Colonic mucosa (tissue), 4 donors: ENCODE results near the gene PLCH1. TPM values are rescaled to one million over a fixed set of nuclear protein-coding genes. Genes with fewer than 3 reads are reported as not detected.

Experiments
- DNase-seq: peaks from one replicate; pipeline ENCODE4 v3.0.0-alpha.2; 2020
- H3K27ac ChIP-seq: fragments of 200-600 bp; one replicate; pipeline ENCODE4 v1.8.0; 2021
- H3K27me3 ChIP-seq: fragments of 200-600 bp; one replicate; pipeline ENCODE4 v1.8.0; 2021
- H3K36me3 ChIP-seq: fragments of 200-600 bp; one replicate; pipeline ENCODE4 v1.8.0; 2021
- H3K4me1 ChIP-seq: fragments of 200-600 bp; one replicate; pipeline ENCODE4 v1.8.0; 2021; ENCODE audit warnings: mild to moderate bottlenecking
- H3K4me3 ChIP-seq: fragments of 200-600 bp; one replicate; pipeline ENCODE4 v1.8.0; 2021
- H3K9ac ChIP-seq, 2 donors: one replicate each; pipeline ENCODE4 v1.7.0; 2013; ENCODE audit warnings: control low read depth in 2 of 2, low read depth in 2 of 2, low read length in 2 of 2
- H3K9me3 ChIP-seq: fragments of 200-600 bp; one replicate; pipeline ENCODE4 v1.8.0; 2021
- intact Hi-C: fragments of 100-400 bp; cut with DNase I; formaldehyde crosslinking; loops from one replicate; pipeline ENCODE4 v1.14.1; 2022
- total RNA-seq, 2 donors: library from RNA; stranded (reverse); fragmentation: NEBNext Ultra II Directional in 1 of 2; extraction: Animal tissue kit (Norgen Biotek cat#: 25700) in 1 of 2; gene quantifications; one replicate each; pipeline ENCODE4 v1.2.1, GENCODE V29; 2021
- TF ChIP-seq, protein P1 (sequence below): fragments of 200-600 bp; IDR thresholded peaks from one replicate; pipeline ENCODE4 v1.8.0; 2022; ENCODE audit warnings: antibody characterized with exemption, mild to moderate bottlenecking
- donor health status: healthy.
- donor health status: DM: no; HTN: no; CAD: no.
- donor health status: DM: no; HTN: no; CAD: no.

Gene PLCH1
- total RNA-seq, 2 donors from 2014 or later, result 8.2 to 11.0 TPM

DNA sequence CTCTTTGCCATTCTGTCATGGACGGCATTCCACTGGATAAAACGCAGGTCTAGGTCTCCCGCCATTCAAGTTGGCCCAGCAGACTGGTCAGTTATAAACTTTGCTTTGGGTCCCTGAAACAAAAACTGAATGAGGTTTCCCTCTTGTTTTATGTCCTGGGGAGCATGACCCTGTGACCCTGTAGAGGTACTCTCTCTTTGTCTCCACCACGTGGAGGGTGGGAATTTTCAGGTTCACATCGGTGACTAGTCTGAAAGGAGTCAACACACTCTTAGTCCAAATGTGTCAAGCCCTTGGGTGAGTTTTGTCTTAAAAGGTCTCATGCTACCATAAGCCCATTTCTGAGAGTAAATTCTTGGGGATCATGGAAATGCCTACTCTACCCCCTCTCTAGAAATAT, 139.9 kb downstream of the PLCH1 start:
- H3K27me3 ChIP-seq, result no peaks in the 10 kb centered on the region
- no peaks in the 10 kb centered on the region for H3K9me3 ChIP-seq
- H3K27ac ChIP-seq, result no peak overlapping the region
- no peak for DNase-seq
- TF ChIP-seq, protein P1, sequence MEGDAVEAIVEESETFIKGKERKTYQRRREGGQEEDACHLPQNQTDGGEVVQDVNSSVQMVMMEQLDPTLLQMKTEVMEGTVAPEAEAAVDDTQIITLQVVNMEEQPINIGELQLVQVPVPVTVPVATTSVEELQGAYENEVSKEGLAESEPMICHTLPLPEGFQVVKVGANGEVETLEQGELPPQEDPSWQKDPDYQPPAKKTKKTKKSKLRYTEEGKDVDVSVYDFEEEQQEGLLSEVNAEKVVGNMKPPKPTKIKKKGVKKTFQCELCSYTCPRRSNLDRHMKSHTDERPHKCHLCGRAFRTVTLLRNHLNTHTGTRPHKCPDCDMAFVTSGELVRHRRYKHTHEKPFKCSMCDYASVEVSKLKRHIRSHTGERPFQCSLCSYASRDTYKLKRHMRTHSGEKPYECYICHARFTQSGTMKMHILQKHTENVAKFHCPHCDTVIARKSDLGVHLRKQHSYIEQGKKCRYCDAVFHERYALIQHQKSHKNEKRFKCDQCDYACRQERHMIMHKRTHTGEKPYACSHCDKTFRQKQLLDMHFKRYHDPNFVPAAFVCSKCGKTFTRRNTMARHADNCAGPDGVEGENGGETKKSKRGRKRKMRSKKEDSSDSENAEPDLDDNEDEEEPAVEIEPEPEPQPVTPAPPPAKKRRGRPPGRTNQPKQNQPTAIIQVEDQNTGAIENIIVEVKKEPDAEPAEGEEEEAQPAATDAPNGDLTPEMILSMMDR, result no peak
- no peak overlapping the region for H3K4me3 ChIP-seq
- no peaks in the 10 kb centered on the region for H3K36me3 ChIP-seq
- no peaks in the 10 kb centered on the region for H3K4me1 ChIP-seq
- no peak overlapping the region for H3K9ac ChIP-seq
- intact Hi-C loops, result no loop called here

DNA sequence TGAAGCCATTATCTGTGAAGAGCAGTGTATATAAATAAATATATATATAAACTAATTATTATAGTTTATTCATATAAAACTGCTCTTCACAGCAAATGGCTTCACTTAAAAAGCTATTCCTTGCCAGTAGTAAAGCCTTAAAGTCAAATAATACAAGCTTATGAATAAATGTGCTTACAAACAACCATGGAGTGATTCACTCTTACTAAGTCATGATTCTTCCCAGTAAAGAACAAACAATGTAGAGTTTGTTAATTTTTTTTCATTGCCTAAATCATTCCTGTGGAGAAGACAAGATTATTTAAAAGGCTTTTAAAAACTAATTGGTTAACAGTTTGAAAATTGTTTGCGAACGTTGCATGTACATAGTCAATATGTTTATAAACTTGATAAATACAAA, 140.7 kb downstream of the PLCH1 start:
- H3K9me3 ChIP-seq, result no peaks in the 10 kb centered on the region
- H3K4me1 ChIP-seq, result no peaks in the 10 kb centered on the region
- H3K4me3 ChIP-seq, result no peak overlapping the region
- H3K27ac ChIP-seq, result no peak overlapping the region
- no peak overlapping the region for H3K9ac ChIP-seq
- TF ChIP-seq, protein P1, result no peak
- intact Hi-C loops, result no loop called here
- H3K27me3 ChIP-seq, result no peaks in the 10 kb centered on the region
- no peaks in the 10 kb centered on the region for H3K36me3 ChIP-seq
- DNase-seq, result no peak

DNA sequence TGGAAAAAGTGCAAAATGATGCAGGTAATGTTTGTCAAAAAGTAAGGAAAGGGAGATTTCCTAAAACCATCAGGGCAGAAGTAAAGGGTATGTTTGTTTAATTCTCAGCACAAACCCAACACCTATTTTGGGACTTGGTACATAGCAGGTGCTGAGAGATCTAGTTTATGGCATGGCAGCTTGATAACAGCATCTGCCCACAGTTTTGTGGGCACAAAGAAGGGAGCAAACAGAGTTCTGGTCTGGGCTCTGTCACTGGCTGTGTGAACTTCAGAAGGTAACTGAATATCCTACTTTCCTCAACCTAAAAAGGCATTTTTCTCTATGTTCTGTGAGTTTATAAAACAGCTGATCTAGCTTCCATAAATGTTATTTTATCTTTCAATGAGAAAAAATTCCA, 141.6 kb downstream of the PLCH1 start:
- TF ChIP-seq, protein P1, result no peak
- H3K9me3 ChIP-seq, result no peaks in the 10 kb centered on the region
- H3K27me3 ChIP-seq, result no peaks in the 10 kb centered on the region
- DNase-seq, result no peak
- intact Hi-C loops, result no loop called here
- H3K4me1 ChIP-seq, result no peaks in the 10 kb centered on the region
- no peak overlapping the region for H3K4me3 ChIP-seq
- H3K36me3 ChIP-seq, result no peaks in the 10 kb centered on the region
- H3K9ac ChIP-seq, result no peak overlapping the region
- no peak overlapping the region for H3K27ac ChIP-seq

DNA sequence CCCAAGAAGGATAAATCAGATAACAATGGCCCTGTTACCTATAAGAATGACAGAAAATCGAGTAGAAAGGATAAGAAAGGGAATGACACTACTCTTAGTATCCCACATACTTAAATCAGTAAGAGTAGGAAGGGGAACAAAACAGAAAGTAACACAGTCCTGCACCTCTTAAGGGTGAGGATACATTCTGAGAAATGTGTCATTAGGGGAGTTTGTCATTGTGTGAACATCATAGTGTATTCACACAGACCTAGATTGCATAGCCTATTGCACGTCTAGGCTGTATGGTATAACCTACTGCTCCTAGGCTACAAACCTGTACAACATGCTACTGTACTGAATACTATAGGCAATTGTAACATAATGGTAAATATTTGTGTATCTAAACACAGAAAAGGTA, 142.6 kb downstream of the PLCH1 start:
- H3K27ac ChIP-seq, result no peak overlapping the region
- H3K4me1 ChIP-seq, result no peaks in the 10 kb centered on the region
- H3K9ac ChIP-seq, result no peak overlapping the region
- DNase-seq, result no peak
- no peak overlapping the region for H3K4me3 ChIP-seq
- no peaks in the 10 kb centered on the region for H3K9me3 ChIP-seq
- no peaks in the 10 kb centered on the region for H3K36me3 ChIP-seq
- intact Hi-C loops, result no loop called here
- TF ChIP-seq, protein P1, result no peak
- no peaks in the 10 kb centered on the region for H3K27me3 ChIP-seq

DNA sequence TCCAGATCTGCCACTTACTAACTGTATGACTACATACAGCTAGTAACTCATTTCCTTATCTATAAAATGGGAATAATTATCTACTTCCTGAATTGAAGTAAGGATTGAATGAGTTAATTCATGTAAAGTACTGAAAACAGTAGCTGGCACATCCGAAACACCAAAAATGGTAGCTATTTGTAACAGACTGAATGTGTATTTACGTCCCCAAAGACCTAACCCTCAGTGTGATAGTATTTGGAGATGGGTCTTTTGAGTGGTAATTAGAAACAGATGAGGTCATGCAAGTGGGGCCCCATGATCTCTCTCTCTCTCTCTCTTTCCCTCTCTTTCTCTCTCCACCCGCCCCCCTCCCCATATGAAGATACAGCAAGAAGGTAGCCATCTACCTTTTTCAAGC, 146.2 kb downstream of the PLCH1 start:
- TF ChIP-seq, protein P1, result no peak
- intact Hi-C loops, result no loop called here
- Histone ChIP-seq H3K36me3 (no peaks in the 10 kb centered on the region), H3K4me1 (no peaks in the 10 kb centered on the region), H3K27ac (no peak overlapping the region), H3K9ac (no peak overlapping the region), H3K4me3 (no peak overlapping the region), H3K9me3 (no peaks in the 10 kb centered on the region), H3K27me3 (no peaks in the 10 kb centered on the region)
- no peak for DNase-seq

DNA sequence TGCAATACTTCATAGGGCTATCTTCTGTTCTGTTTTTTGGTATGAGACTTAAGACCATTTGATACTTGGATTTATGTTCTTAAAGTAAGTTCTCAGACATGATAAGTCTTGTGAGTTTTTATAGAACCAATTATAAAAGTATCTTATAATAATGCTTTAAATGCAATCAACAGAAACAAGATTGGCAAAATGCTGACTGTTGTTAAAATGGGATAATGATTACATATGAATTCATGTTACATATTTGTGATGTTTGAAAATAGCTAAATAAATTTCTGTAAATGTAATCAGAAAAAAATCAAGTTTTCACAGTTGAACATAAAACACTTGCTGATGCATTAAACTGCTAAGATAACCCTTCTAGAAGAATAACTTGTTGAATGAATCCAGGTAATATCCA, 148.3 kb downstream of the PLCH1 start:
- DNase-seq, result no peak
- no peak overlapping the region for H3K27ac ChIP-seq
- no peaks in the 10 kb centered on the region for H3K4me1 ChIP-seq
- intact Hi-C loops, result no loop called here
- H3K27me3 ChIP-seq, result no peaks in the 10 kb centered on the region
- H3K4me3 ChIP-seq, result no peak overlapping the region
- TF ChIP-seq, protein P1, result no peak
- no peak overlapping the region for H3K9ac ChIP-seq
- H3K9me3 ChIP-seq, result no peaks in the 10 kb centered on the region
- no peaks in the 10 kb centered on the region for H3K36me3 ChIP-seq
